Ovary (tissue), 9 donors: ENCODE data around the gene DOCK4. TPM values are rescaled to one million over a fixed set of nuclear protein-coding genes. Genes with fewer than 3 reads are reported as not detected.

Experiments
- DNase-seq, 5 donors: peaks; one replicate each; pipeline ENCODE4 v3.0.0-alpha.2; 2019 to 2020
- H3K27ac ChIP-seq, 2 donors: fragments of 200-600 bp; one replicate each; pipeline versions ENCODE4 v1.5.1 to v1.8.0; 2019 to 2022
- H3K27me3 ChIP-seq: fragments of 200-600 bp; one replicate; pipeline ENCODE4 v1.8.0; 2022
- H3K36me3 ChIP-seq: fragments of 200-600 bp; sonication (generic); one replicate; pipeline ENCODE4 v1.5.1; 2019
- H3K4me1 ChIP-seq: one replicate; pipeline ENCODE4 v1.8.1; 2013; ENCODE audit warnings: mild to moderate bottlenecking, moderate library complexity; ENCODE audit not compliant: insufficient read depth
- H3K4me3 ChIP-seq: fragments of 200-600 bp; sonication (generic); one replicate; pipeline ENCODE4 v1.5.1; 2017
- H3K9me3 ChIP-seq, 2 donors: fragments of 200-600 bp in 1 of 2; sonication (generic) in 1 of 2; one replicate each; pipeline versions ENCODE4 v1.5.1 to v1.8.1; 2013 to 2019; ENCODE audit warnings: mild to moderate bottlenecking in 1 of 2, moderate library complexity in 1 of 2
- EP300 ChIP-seq: sonication (generic); formaldehyde crosslinking; IDR thresholded peaks from one replicate; pipeline ENCODE4 v1.6.1; 2017; ENCODE audit warnings: antibody characterized with exemption
- POLR2A ChIP-seq: fragments of 450-650 bp; IDR thresholded peaks from one replicate; pipeline ENCODE4 v1.6.1; 2017; ENCODE audit warnings: antibody characterized with exemption, mild to moderate bottlenecking, moderate library complexity
- WGBS, 3 donors: extraction: QIAGEN DNeasy Blood & Tissue Kit in 1 of 3; methylation state at CpG; one replicate each; pipeline versions ENCODE4 v1.1.5 to v1.1.7; 2013 to 2017; 5-methylcytosine and 5-hydroxymethylcytosine counted together
- intact Hi-C, 4 donors: fragments of 100-400 bp; cut with DNase I; formaldehyde crosslinking; loops; one replicate each; pipeline versions ENCODE4 v1.11.0 to v1.15.1; 2022 to 2023
- polyA plus RNA-seq, 2 donors: library from polyadenylated mRNA; stranded (reverse); fragments of 200-250 nt in 1 of 2; fragments of 350-450 nt in 1 of 2; fragmentation: Illumina TruSeq in 1 of 2; extraction: RNeasy Lipid Tissue Mini Kit (QIAGEN cat#74804) in 1 of 2; gene quantifications; one replicate each; pipeline ENCODE4 v1.2.3, GENCODE V29; 2013 to 2014
- total RNA-seq, 7 donors: library from RNA; depleted of rRNA in 2 of 7; stranded (reverse); fragments of >200 nt in 2 of 7; fragmentation: NEBNext Ultra II Directional in 3 of 7; extraction: Animal tissue kit (Norgen Biotek cat#: 25700) in 3 of 7; gene quantifications; one replicate each; pipeline versions ENCODE4 v1.1.0 to v1.2.4, GENCODE V29; 2016 to 2023
- TF ChIP-seq, protein P1 (sequence below), 3 donors: fragments of 450-650 bp in 2 of 3; fragments of 200-600 bp in 1 of 3; IDR thresholded peaks; one replicate each; pipeline versions ENCODE4 v1.5.1 to v1.8.0; 2016 to 2022; ENCODE audit warnings: antibody characterized with exemption in 3 of 3, mild to moderate bottlenecking in 1 of 3
- donor health status: DM: no; HTN: no; CAD: no; lungs with moderate emphysema.
- donor health status: DM: no; HTN: no; CAD: no.
- donor health status: Bipolar disorder and iron deficiency.
- donor health status: DM: yes; HTN: yes; CAD: no.
- donor health status: DM: no; HTN: no; CAD: no.
- donor health status: DM: yes; HTN: yes; CAD: no.

The DOCK4 gene
- total and polyA plus RNA-seq, 9 donors: 9.5 to 39.7 (median 27.3) TPM

- DNase-seq: no peak
- Histone ChIP-seq H3K27ac (no peak overlapping the region), H3K36me3 (no peaks in the 10 kb centered on the region), H3K4me3 (no peak overlapping the region), H3K4me1 (no peaks in the 10 kb centered on the region), H3K9me3 (peaks cover 2 to 13% of the 10 kb centered on the region in 2 donors), H3K27me3 (no peaks in the 10 kb centered on the region)
- intact Hi-C loops: no loop called here
- 93 to 95% (median 95%) methylated on average over 3 of the region's 3 CpGs for WGBS, 3 donors
- TF ChIP-seq POLR2A: no peak
These were observed 403.9 kb downstream of the DOCK4 start for GRCh38 chr7:111802194-111802772.

DNA sequence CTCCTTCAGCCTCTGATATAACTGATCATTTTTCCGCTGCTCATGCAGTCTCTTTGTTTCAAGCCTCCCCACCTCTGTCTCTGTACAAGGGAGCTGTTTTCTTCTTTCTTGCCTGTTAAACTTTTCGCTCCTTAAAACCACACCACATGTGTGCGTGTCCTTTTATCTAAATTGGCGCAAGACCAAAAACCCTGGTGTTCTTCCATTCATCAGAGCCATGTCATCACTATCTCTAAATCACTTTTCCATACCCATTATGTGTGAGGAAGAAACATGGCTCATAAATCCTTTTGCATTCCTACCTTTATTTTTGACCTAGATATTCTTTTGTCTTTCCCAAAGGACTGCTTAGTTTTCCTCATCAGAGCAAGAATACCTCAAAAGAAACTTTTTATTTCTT is 404.9 kb downstream of the DOCK4 start:
- Histone ChIP-seq H3K9me3 (peaks cover 3 to 22% of the 10 kb centered on the region in 2 donors), H3K4me3 (no peak overlapping the region), H3K27me3 (no peaks in the 10 kb centered on the region), H3K4me1 (no peaks in the 10 kb centered on the region), H3K36me3 (no peaks in the 10 kb centered on the region), H3K27ac (no peak overlapping the region)
- 91 to 92% (median 91%) methylated on average over 4 of the region's 4 CpGs for WGBS, 3 donors
- TF ChIP-seq, protein P1, sequence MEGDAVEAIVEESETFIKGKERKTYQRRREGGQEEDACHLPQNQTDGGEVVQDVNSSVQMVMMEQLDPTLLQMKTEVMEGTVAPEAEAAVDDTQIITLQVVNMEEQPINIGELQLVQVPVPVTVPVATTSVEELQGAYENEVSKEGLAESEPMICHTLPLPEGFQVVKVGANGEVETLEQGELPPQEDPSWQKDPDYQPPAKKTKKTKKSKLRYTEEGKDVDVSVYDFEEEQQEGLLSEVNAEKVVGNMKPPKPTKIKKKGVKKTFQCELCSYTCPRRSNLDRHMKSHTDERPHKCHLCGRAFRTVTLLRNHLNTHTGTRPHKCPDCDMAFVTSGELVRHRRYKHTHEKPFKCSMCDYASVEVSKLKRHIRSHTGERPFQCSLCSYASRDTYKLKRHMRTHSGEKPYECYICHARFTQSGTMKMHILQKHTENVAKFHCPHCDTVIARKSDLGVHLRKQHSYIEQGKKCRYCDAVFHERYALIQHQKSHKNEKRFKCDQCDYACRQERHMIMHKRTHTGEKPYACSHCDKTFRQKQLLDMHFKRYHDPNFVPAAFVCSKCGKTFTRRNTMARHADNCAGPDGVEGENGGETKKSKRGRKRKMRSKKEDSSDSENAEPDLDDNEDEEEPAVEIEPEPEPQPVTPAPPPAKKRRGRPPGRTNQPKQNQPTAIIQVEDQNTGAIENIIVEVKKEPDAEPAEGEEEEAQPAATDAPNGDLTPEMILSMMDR (IDR thresholded peaks at IDR 0.05): no peak
- TF ChIP-seq EP300: no peak
- no peak for TF ChIP-seq POLR2A
- intact Hi-C loops: no loop called here
- DNase-seq: no peak

- no peaks in the 10 kb centered on the region for H3K36me3 ChIP-seq
- H3K4me3 ChIP-seq: no peak overlapping the region
- H3K9me3 ChIP-seq: peaks cover 9 to 33% of the 10 kb centered on the region in 2 donors
These were observed 409.5 kb downstream of the DOCK4 start for GRCh38 chr7:111796671-111797070.

GRCh38 chr7:111789870-111790269 is 416.3 kb downstream of the DOCK4 start:
- Histone ChIP-seq H3K4me1 (no peaks in the 10 kb centered on the region), H3K36me3 (no peaks in the 10 kb centered on the region), H3K9me3 (no peaks in the 10 kb centered on the region), H3K27ac (no peak overlapping the region), H3K27me3 (no peaks in the 10 kb centered on the region), H3K4me3 (no peak overlapping the region)
- DNase-seq: no peak
- TF ChIP-seq, protein P1 (IDR thresholded peaks at IDR 0.05): no peak
- intact Hi-C loops: no loop called here

More at GRCh38 chr7:111796671-111797070, 409.5 kb downstream of the DOCK4 start:
- no peak for TF ChIP-seq POLR2A
- TF ChIP-seq, protein P1 (IDR thresholded peaks at IDR 0.05): no peak
- TF ChIP-seq EP300: no peak
- WGBS, 3 donors: 90 to 92% (median 91%) methylated on average over 7 of the region's 7 CpGs
- Histone ChIP-seq H3K27ac (no peak overlapping the region), H3K27me3 (no peaks in the 10 kb centered on the region), H3K4me1 (no peaks in the 10 kb centered on the region)
- intact Hi-C loops: no loop called here
- DNase-seq: no peak

DNA sequence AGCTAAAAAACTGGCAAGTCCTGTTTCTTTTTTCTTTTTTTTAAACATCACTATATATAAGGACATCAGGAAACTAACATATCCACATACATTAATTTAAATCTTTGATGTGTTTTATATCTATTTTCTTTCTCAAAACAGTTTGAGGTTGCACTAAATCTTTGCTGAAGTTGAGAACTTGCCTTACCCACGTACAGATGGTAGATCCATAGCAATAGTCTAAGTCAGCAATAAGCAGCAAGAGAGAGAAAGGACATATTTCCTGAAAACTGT is 417.2 kb downstream of the DOCK4 start:
- no peak overlapping the region for H3K4me3 ChIP-seq
- DNase-seq: no peak
- H3K9me3 ChIP-seq: no peaks in the 10 kb centered on the region
- no peaks in the 10 kb centered on the region for H3K27me3 ChIP-seq
- intact Hi-C loops: no loop called here
- H3K27ac ChIP-seq: no peak overlapping the region
- H3K4me1 ChIP-seq: no peaks in the 10 kb centered on the region
- WGBS, 3 donors: 52 to 74% (median 66%) methylated on average over 1 of the region's 1 CpG
- TF ChIP-seq, protein P1 (IDR thresholded peaks at IDR 0.05): no peak
- TF ChIP-seq POLR2A: no peak
- no peak for TF ChIP-seq EP300
- H3K36me3 ChIP-seq: no peaks in the 10 kb centered on the region
